ENCODE measurements around the gene PROSER2. TPM values are rescaled to one million over a fixed set of nuclear protein-coding genes. Genes with fewer than 3 reads are reported as not detected.

The PROSER2 gene
- total RNA-seq, 2 experiments from 2014 or later, result 0.24 to 0.31 TPM

- intact Hi-C loops (cut with micrococcal nuclease), result no loop called here
- peak; percentile 69 for DNase-seq
- Mint-ChIP-seq H3K36me3 (no peaks in the 10 kb centered on the region), H3K27ac (no peak overlapping the region), H3K4me3 (no peak overlapping the region), H3K4me1 (ENCODE audit: low read depth) (peaks cover 18% of the 10 kb centered on the region), H3K9me3 (no peaks in the 10 kb centered on the region), H3K27me3 (peaks cover 8% of the 10 kb centered on the region)
- CTCF ChIA-PET, result interaction anchor here (0.6 to 1.1 kb wide), 3 partner anchors 42 to 877 kb away, joined by 3 to 4 read pairs (median 4); no protein-coding TSS in a partner anchor
- POLR2A ChIA-PET, result no interaction called here
Measured at GRCh38 chr10:11863353-11864109, 40.4 kb downstream of the PROSER2 start.

- Mint-ChIP-seq H3K4me3 (no peak overlapping the region), H3K27me3 (peaks cover 8% of the 10 kb centered on the region)
Measured at GRCh38 chr10:11864727-11865126, 41.6 kb downstream of the PROSER2 start.

GRCh38 chr10:11865561-11865960 lies 42.4 kb downstream of the PROSER2 start:
- ChIA-PET CTCF (no interaction called here), POLR2A (no interaction called here)
- H3K27ac Mint-ChIP-seq, result no peak overlapping the region
- no peaks in the 10 kb centered on the region for H3K9me3 Mint-ChIP-seq
- H3K4me3 Mint-ChIP-seq, result no peak overlapping the region
- H3K27me3 Mint-ChIP-seq, result peaks cover 8% of the 10 kb centered on the region
- H3K36me3 Mint-ChIP-seq, result no peaks in the 10 kb centered on the region
- peaks cover 21% of the 10 kb centered on the region for H3K4me1 Mint-ChIP-seq (ENCODE audit: low read depth)
- DNase-seq, result no peak
- intact Hi-C loops (cut with micrococcal nuclease), result no loop called here

More at GRCh38 chr10:11864727-11865126, 41.6 kb downstream of the PROSER2 start:
- DNase-seq, result no peak
- CTCF ChIA-PET, result no interaction called here
- intact Hi-C loops (cut with micrococcal nuclease), result no loop called here
- POLR2A ChIA-PET, result no interaction called here
- Mint-ChIP-seq H3K27ac (no peak overlapping the region), H3K36me3 (no peaks in the 10 kb centered on the region), H3K9me3 (no peaks in the 10 kb centered on the region), H3K4me1 (ENCODE audit: low read depth) (peaks cover 18% of the 10 kb centered on the region)

GRCh38 chr10:11866199-11866925 lies 43.2 kb downstream of the PROSER2 start:
- Mint-ChIP-seq H3K27me3 (peaks cover 13% of the 10 kb centered on the region), H3K27ac (no peak overlapping the region), H3K9me3 (no peaks in the 10 kb centered on the region), H3K36me3 (no peaks in the 10 kb centered on the region), H3K4me1 (ENCODE audit: low read depth) (peaks cover 27% of the 10 kb centered on the region), H3K4me3 (no peak overlapping the region)
- no peak for DNase-seq
- intact Hi-C loops (cut with micrococcal nuclease), result no loop called here
- ChIA-PET POLR2A (no interaction called here), CTCF (no interaction called here)

- CTCF ChIA-PET, result no interaction called here
- Mint-ChIP-seq H3K4me3 (no peak overlapping the region), H3K27ac (no peak overlapping the region), H3K4me1 (ENCODE audit: low read depth) (peaks cover 14% of the 10 kb centered on the region), H3K27me3 (peaks cover 14% of the 10 kb centered on the region), H3K36me3 (no peaks in the 10 kb centered on the region), H3K9me3 (no peaks in the 10 kb centered on the region)
- no peak for DNase-seq
- intact Hi-C loops (cut with micrococcal nuclease), result no loop called here
- POLR2A ChIA-PET, result no interaction called here
Measured at GRCh38 chr10:11869219-11869618, 46.1 kb downstream of the PROSER2 start.

- CTCF ChIA-PET, result no interaction called here
- H3K27ac Mint-ChIP-seq, result no peak overlapping the region
- H3K27me3 Mint-ChIP-seq, result peaks cover 14% of the 10 kb centered on the region
- no peak for DNase-seq
- POLR2A ChIA-PET, result no interaction called here
- H3K9me3 Mint-ChIP-seq, result no peaks in the 10 kb centered on the region
- intact Hi-C loops (cut with micrococcal nuclease), result no loop called here
- H3K4me3 Mint-ChIP-seq, result no peak overlapping the region
- H3K4me1 Mint-ChIP-seq (ENCODE audit: low read depth), result peaks cover 19% of the 10 kb centered on the region
- H3K36me3 Mint-ChIP-seq, result no peaks in the 10 kb centered on the region
Measured at GRCh38 chr10:11869743-11870460, 46.7 kb downstream of the PROSER2 start.

- Mint-ChIP-seq H3K27me3 (peaks cover 12% of the 10 kb centered on the region), H3K4me1 (ENCODE audit: low read depth) (peaks cover 21% of the 10 kb centered on the region), H3K9me3 (no peaks in the 10 kb centered on the region), H3K4me3 (no peak overlapping the region), H3K36me3 (no peaks in the 10 kb centered on the region), H3K27ac (no peak overlapping the region)
- ChIA-PET CTCF (no interaction called here), POLR2A (no interaction called here)
- intact Hi-C loops (cut with micrococcal nuclease), result no loop called here
- DNase-seq, result no peak
Measured at GRCh38 chr10:11870461-11870780, 47.3 kb downstream of the PROSER2 start.

- intact Hi-C loops (cut with micrococcal nuclease), result no loop called here
- Mint-ChIP-seq H3K4me3 (no peak overlapping the region), H3K4me1 (ENCODE audit: low read depth) (peaks cover 21% of the 10 kb centered on the region)
Measured at GRCh38 chr10:11870900-11871400, 47.8 kb downstream of the PROSER2 start.

GRCh38 chr10:11871466-11871865 lies 48.3 kb downstream of the PROSER2 start:
- no peak overlapping the region for H3K27ac Mint-ChIP-seq
- H3K27me3 Mint-ChIP-seq, result peaks cover 8% of the 10 kb centered on the region
- no peak for DNase-seq
- H3K4me3 Mint-ChIP-seq, result no peak overlapping the region
- CTCF ChIA-PET, result interaction anchor here (1.2 kb wide), 1 partner anchor 14 kb away, joined by 3 read pairs; no protein-coding TSS in a partner anchor
- no peaks in the 10 kb centered on the region for H3K36me3 Mint-ChIP-seq
- POLR2A ChIA-PET, result no interaction called here
- peaks cover 21% of the 10 kb centered on the region for H3K4me1 Mint-ChIP-seq (ENCODE audit: low read depth)
- H3K9me3 Mint-ChIP-seq, result no peaks in the 10 kb centered on the region
- intact Hi-C loops (cut with micrococcal nuclease), result no loop called here

More at GRCh38 chr10:11870900-11871400, 47.8 kb downstream of the PROSER2 start:
- no peak for DNase-seq
- ChIA-PET POLR2A (no interaction called here), CTCF (no interaction called here)
- H3K27ac Mint-ChIP-seq, result no peak overlapping the region
- peaks cover 9% of the 10 kb centered on the region for H3K27me3 Mint-ChIP-seq
- H3K9me3 Mint-ChIP-seq, result no peaks in the 10 kb centered on the region
- H3K36me3 Mint-ChIP-seq, result no peaks in the 10 kb centered on the region

- Mint-ChIP-seq H3K9me3 (no peaks in the 10 kb centered on the region), H3K4me3 (no peak overlapping the region), H3K27ac (no peak overlapping the region), H3K27me3 (peaks cover 8% of the 10 kb centered on the region), H3K36me3 (no peaks in the 10 kb centered on the region), H3K4me1 (ENCODE audit: low read depth) (peaks cover 21% of the 10 kb centered on the region)
- intact Hi-C loops (cut with micrococcal nuclease), result no loop called here
- ChIA-PET CTCF (no interaction called here), POLR2A (no interaction called here)
- peak; percentile 56 for DNase-seq
Measured at GRCh38 chr10:11874568-11875493, 51.7 kb downstream of the PROSER2 start.

GRCh38 chr10:11875494-11876281 lies 52.5 kb downstream of the PROSER2 start:
- Mint-ChIP-seq H3K4me3 (no peak overlapping the region), H3K9me3 (no peaks in the 10 kb centered on the region), H3K36me3 (no peaks in the 10 kb centered on the region), H3K4me1 (ENCODE audit: low read depth) (peaks cover 17% of the 10 kb centered on the region), H3K27me3 (peaks cover 8% of the 10 kb centered on the region), H3K27ac (no peak overlapping the region)
- no peak for DNase-seq
- POLR2A ChIA-PET, result no interaction called here
- intact Hi-C loops (cut with micrococcal nuclease), result no loop called here
- CTCF ChIA-PET, result no interaction called here
